Body of pancreas (tissue), 4 donors: ENCODE data around the gene VMP1.

Experiments
- CTCF ChIP-seq, 7 experiments: fragments of 450-650 bp in 4 of 7; fragments of 200-600 bp in 3 of 7; sonication (generic) in 3 of 7; IDR thresholded peaks; one replicate each; pipeline ENCODE4 v1.5.1; 2016 to 2019; ENCODE audit warnings: antibody characterized with exemption in 7 of 7
- POLR2A ChIP-seq, 3 donors: fragments of 450-650 bp; IDR thresholded peaks; one replicate each; pipeline ENCODE4 v1.6.1; 2016; ENCODE audit warnings: antibody characterized with exemption in 3 of 3, mild to moderate bottlenecking in 2 of 3

GRCh38 chr17:59757881-59758385, 50.5 kb downstream of the VMP1 start:
- TF ChIP-seq CTCF (IDR thresholded peaks at IDR 0.05) (no peak), POLR2A (IDR thresholded peaks at IDR 0.05) (no peak)
